ENCODE results near the gene KIF11.
"Not testable (repeated sequence)": the region's sequence is repeated elsewhere in the genome, so short reads cannot be mapped to it uniquely, and the experiment has no call there.

Gene KIF11

GRCh38 chr10:92559046-92559445 is 33.9 kb upstream of the KIF11 start:
- peak in 2 of 3 donors; percentile 28 to 52 for DNase-seq
- Histone ChIP-seq H3K4me3 (ENCODE audit: control insufficient read depth in 1 of 7, extremely low read depth in 1 of 7, insufficient read depth in 4 of 7, low read depth in 2 of 7, low read length in 6 of 7) (no peak overlapping the region), H3K27ac (ENCODE audit: insufficient read depth in 1 of 2, low read depth in 1 of 2, low read length in 2 of 2, poor library complexity in 1 of 2, severe bottlenecking in 2 of 2) (no peak overlapping the region), H3K4me1 (ENCODE audit: control extremely low read depth in 1 of 4, control insufficient read depth in 4 of 4, insufficient read depth in 4 of 4, low read length in 3 of 4) (no peaks in the 10 kb centered on the region), H3K9me3 (ENCODE audit: control extremely low read depth in 1 of 5, control insufficient read depth in 4 of 5, insufficient read depth in 2 of 5, low read depth in 1 of 5, low read length in 4 of 5) (peaks cover 1 to 20% (median 16%) of the 10 kb centered on the region in 5 experiments), H3K36me3 (ENCODE audit: control insufficient read depth in 4 of 4, insufficient read depth in 4 of 4, low read length in 3 of 4) (peaks cover 3 to 49% (median 30%) of the 10 kb centered on the region in 4 experiments), H3K27me3 (replicated peaks in 2 of 5; ENCODE audit: control insufficient read depth in 4 of 5, insufficient read depth in 5 of 5, low read length in 4 of 5) (no peaks in the 10 kb centered on the region)
- 89% methylated on average over 3 of the region's 4 CpGs for WGBS (ENCODE audit: insufficient coverage)
- ChIA-PET CTCF (no interaction called here), POLR2A (no interaction called here)

- POLR2A ChIA-PET, result no interaction called here
- CTCF ChIA-PET, result interaction anchor here (1.4 to 2.5 kb wide), 3 partner anchors 10 to 18 kb away, joined by 3 to 9 read pairs (median 4); no protein-coding TSS in a partner anchor
- peaks cover 3 to 41% (median 25%) of the 10 kb centered on the region in 4 experiments for H3K36me3 ChIP-seq (ENCODE audit: control insufficient read depth in 4 of 4, insufficient read depth in 4 of 4, low read length in 3 of 4)
These were observed 30.5 kb upstream of the KIF11 start for GRCh38 chr10:92562424-92562823.

GRCh38 chr10:92567952-92568600 is 24.9 kb upstream of the KIF11 start:
- peaks cover 0 to 14% (median 9%) of the 10 kb centered on the region in 4 experiments for H3K4me1 ChIP-seq (ENCODE audit: control extremely low read depth in 1 of 4, control insufficient read depth in 4 of 4, insufficient read depth in 4 of 4, low read length in 3 of 4)
- peaks cover 2 to 28% (median 4%) of the 10 kb centered on the region in 4 experiments for H3K36me3 ChIP-seq (ENCODE audit: control insufficient read depth in 4 of 4, insufficient read depth in 4 of 4, low read length in 3 of 4)
- no peak overlapping the region for H3K27ac ChIP-seq (ENCODE audit: insufficient read depth in 1 of 2, low read depth in 1 of 2, low read length in 2 of 2, poor library complexity in 1 of 2, severe bottlenecking in 2 of 2)
- H3K27me3 ChIP-seq (replicated peaks in 2 of 5; ENCODE audit: control insufficient read depth in 4 of 5, insufficient read depth in 5 of 5, low read length in 4 of 5), result no peaks in the 10 kb centered on the region
- 100% methylated on average over 1 of the region's 4 CpGs for WGBS (ENCODE audit: insufficient coverage)
- ChIA-PET CTCF (interaction anchor here (1.1 to 1.5 kb wide), 2 partner anchors 19 to 49 kb away, joined by 3 to 4 read pairs; no protein-coding TSS in a partner anchor), POLR2A (no interaction called here)
- no peak for DNase-seq
- H3K4me3 ChIP-seq (ENCODE audit: control insufficient read depth in 1 of 7, extremely low read depth in 1 of 7, insufficient read depth in 4 of 7, low read depth in 2 of 7, low read length in 6 of 7), result no peak overlapping the region
- H3K9me3 ChIP-seq (ENCODE audit: control extremely low read depth in 1 of 5, control insufficient read depth in 4 of 5, insufficient read depth in 2 of 5, low read depth in 1 of 5, low read length in 4 of 5), result no peaks in the 10 kb centered on the region

More at GRCh38 chr10:92562424-92562823, 30.5 kb upstream of the KIF11 start:
- no peak overlapping the region for H3K27ac ChIP-seq (ENCODE audit: insufficient read depth in 1 of 2, low read depth in 1 of 2, low read length in 2 of 2, poor library complexity in 1 of 2, severe bottlenecking in 2 of 2)
- peaks cover 0 to 13% (median 9%) of the 10 kb centered on the region in 5 experiments for H3K9me3 ChIP-seq (ENCODE audit: control extremely low read depth in 1 of 5, control insufficient read depth in 4 of 5, insufficient read depth in 2 of 5, low read depth in 1 of 5, low read length in 4 of 5)
- H3K4me1 ChIP-seq (ENCODE audit: control extremely low read depth in 1 of 4, control insufficient read depth in 4 of 4, insufficient read depth in 4 of 4, low read length in 3 of 4), result no peaks in the 10 kb centered on the region
- no peaks in the 10 kb centered on the region for H3K27me3 ChIP-seq (replicated peaks in 2 of 5; ENCODE audit: control insufficient read depth in 4 of 5, insufficient read depth in 5 of 5, low read length in 4 of 5)
- no peak for DNase-seq
- H3K4me3 ChIP-seq (ENCODE audit: control insufficient read depth in 1 of 7, extremely low read depth in 1 of 7, insufficient read depth in 4 of 7, low read depth in 2 of 7, low read length in 6 of 7), result no peak overlapping the region

GRCh38 chr10:92569071-92569470 is 23.9 kb upstream of the KIF11 start:
- WGBS (ENCODE audit: insufficient coverage), result 100% methylated on average over 2 of the region's 2 CpGs
- Histone ChIP-seq H3K4me1 (ENCODE audit: control extremely low read depth in 1 of 4, control insufficient read depth in 4 of 4, insufficient read depth in 4 of 4, low read length in 3 of 4) (peaks cover 0 to 17% (median 11%) of the 10 kb centered on the region in 4 experiments), H3K27ac (ENCODE audit: insufficient read depth in 1 of 2, low read depth in 1 of 2, low read length in 2 of 2, poor library complexity in 1 of 2, severe bottlenecking in 2 of 2) (no peak overlapping the region), H3K27me3 (replicated peaks in 2 of 5; ENCODE audit: control insufficient read depth in 4 of 5, insufficient read depth in 5 of 5, low read length in 4 of 5) (no peaks in the 10 kb centered on the region), H3K36me3 (ENCODE audit: control insufficient read depth in 4 of 4, insufficient read depth in 4 of 4, low read length in 3 of 4) (peaks cover 2 to 26% (median 4%) of the 10 kb centered on the region in 4 experiments), H3K9me3 (ENCODE audit: control extremely low read depth in 1 of 5, control insufficient read depth in 4 of 5, insufficient read depth in 2 of 5, low read depth in 1 of 5, low read length in 4 of 5) (no peaks in the 10 kb centered on the region), H3K4me3 (ENCODE audit: control insufficient read depth in 1 of 7, extremely low read depth in 1 of 7, insufficient read depth in 4 of 7, low read depth in 2 of 7, low read length in 6 of 7) (no peak overlapping the region)
- ChIA-PET POLR2A (no interaction called here), CTCF (interaction anchor here (0.7 kb wide), 1 partner anchor 363 kb away, joined by 3 read pairs; no protein-coding TSS in a partner anchor)
- DNase-seq, result no peak

- 100% methylated on average over 4 of the region's 5 CpGs for whole genome bisulfite sequencing (ENCODE audit: insufficient coverage)
- peaks cover 0 to 19% (median 13%) of the 10 kb centered on the region in 4 experiments for H3K4me1 ChIP-seq (ENCODE audit: control extremely low read depth in 1 of 4, control insufficient read depth in 4 of 4, insufficient read depth in 4 of 4, low read length in 3 of 4)
- H3K4me3 ChIP-seq (ENCODE audit: control insufficient read depth in 1 of 7, extremely low read depth in 1 of 7, insufficient read depth in 4 of 7, low read depth in 2 of 7, low read length in 6 of 7); POLR2A ChIA-PET; H3K27me3 ChIP-seq (replicated peaks in 2 of 5; ENCODE audit: control insufficient read depth in 4 of 5, insufficient read depth in 5 of 5, low read length in 4 of 5); DNase-seq; H3K27ac ChIP-seq (ENCODE audit: insufficient read depth in 1 of 2, low read depth in 1 of 2, low read length in 2 of 2, poor library complexity in 1 of 2, severe bottlenecking in 2 of 2); H3K9me3 ChIP-seq (ENCODE audit: control extremely low read depth in 1 of 5, control insufficient read depth in 4 of 5, insufficient read depth in 2 of 5, low read depth in 1 of 5, low read length in 4 of 5): not testable (repeated sequence)
- CTCF ChIA-PET, result interaction anchor here (0.7 to 9.5 kb wide), 3 partner anchors 23 to 363 kb away, joined by 3 to 68 read pairs (median 3); no protein-coding TSS in a partner anchor
- peaks cover 2 to 23% (median 2%) of the 10 kb centered on the region in 4 experiments for H3K36me3 ChIP-seq (ENCODE audit: control insufficient read depth in 4 of 4, insufficient read depth in 4 of 4, low read length in 3 of 4)
These were observed 23.3 kb upstream of the KIF11 start for GRCh38 chr10:92569663-92570062.

- CTCF ChIA-PET, result interaction anchor here (0.6 to 9.5 kb wide), 11 partner anchors 9 to 116 kb away, joined by 3 to 68 read pairs (median 4); no protein-coding TSS in a partner anchor
- no peak for DNase-seq
- no peaks in the 10 kb centered on the region for H3K9me3 ChIP-seq (ENCODE audit: control extremely low read depth in 1 of 5, control insufficient read depth in 4 of 5, insufficient read depth in 2 of 5, low read depth in 1 of 5, low read length in 4 of 5)
- H3K27me3 ChIP-seq (replicated peaks in 2 of 5; ENCODE audit: control insufficient read depth in 4 of 5, insufficient read depth in 5 of 5, low read length in 4 of 5), result no peaks in the 10 kb centered on the region
- 100% methylated on average over 1 of the region's 2 CpGs for WGBS (ENCODE audit: insufficient coverage)
- H3K4me3 ChIP-seq (ENCODE audit: control insufficient read depth in 1 of 7, extremely low read depth in 1 of 7, insufficient read depth in 4 of 7, low read depth in 2 of 7, low read length in 6 of 7), result no peak overlapping the region
- H3K4me1 ChIP-seq (ENCODE audit: control extremely low read depth in 1 of 4, control insufficient read depth in 4 of 4, insufficient read depth in 4 of 4, low read length in 3 of 4), result peaks cover 7 to 28% (median 20%) of the 10 kb centered on the region in 4 experiments
- peaks cover 2 to 17% (median 2%) of the 10 kb centered on the region in 4 experiments for H3K36me3 ChIP-seq (ENCODE audit: control insufficient read depth in 4 of 4, insufficient read depth in 4 of 4, low read length in 3 of 4)
- POLR2A ChIA-PET, result no interaction called here
- H3K27ac ChIP-seq (ENCODE audit: insufficient read depth in 1 of 2, low read depth in 1 of 2, low read length in 2 of 2, poor library complexity in 1 of 2, severe bottlenecking in 2 of 2), result no peak overlapping the region
These were observed 21.3 kb upstream of the KIF11 start for GRCh38 chr10:92571649-92572048.
